GM12875 (cell line): ENCODE measurements around the gene ENOX1.

Experiments used
- H3K4me3 ChIP-seq: one replicate; pipeline ENCODE4 v1.5.1; 2011; ENCODE audit warnings: low read depth, low read length, control low read depth
- CTCF ChIP-seq: IDR thresholded peaks from 2 replicates; pipeline ENCODE4 v1.5.1; 2011; ENCODE audit warnings: low read depth, mild to moderate bottlenecking, control low read depth, inconsistent platforms, low read length, moderate library complexity, borderline replicate concordance; ENCODE audit not compliant: insufficient read depth

ENOX1 gene

GRCh38 chr13:43271152-43271551, 515.6 kb downstream of the ENOX1 start:
- no peak overlapping the region for H3K4me3 ChIP-seq
- no peak for TF ChIP-seq CTCF

GRCh38 chr13:43270130-43270830, 516.5 kb downstream of the ENOX1 start:
- no peak for TF ChIP-seq CTCF
- H3K4me3 ChIP-seq: no peak overlapping the region

GRCh38 chr13:43269037-43269481, 517.7 kb downstream of the ENOX1 start:
- no peak overlapping the region for H3K4me3 ChIP-seq
- no peak for TF ChIP-seq CTCF

- no peak for TF ChIP-seq CTCF
- no peak overlapping the region for H3K4me3 ChIP-seq
These were observed 518.1 kb downstream of the ENOX1 start for GRCh38 chr13:43268632-43269031.

GRCh38 chr13:43267916-43268315, 518.9 kb downstream of the ENOX1 start:
- H3K4me3 ChIP-seq: no peak overlapping the region
- TF ChIP-seq CTCF: no peak

GRCh38 chr13:43266936-43267615, 519.7 kb downstream of the ENOX1 start:
- no peak overlapping the region for H3K4me3 ChIP-seq
- TF ChIP-seq CTCF: no peak

GRCh38 chr13:43265028-43265427, 521.7 kb downstream of the ENOX1 start:
- H3K4me3 ChIP-seq: no peak overlapping the region
- TF ChIP-seq CTCF: no peak
